ENCODE measurements around the gene CPNE2. TPM values are rescaled to one million over a fixed set of nuclear protein-coding genes. Genes with fewer than 3 reads are reported as not detected.

CPNE2 gene
- total and polyA plus RNA-seq, 2 of the 8 experiments (the other 6 are each of a cell fraction or from before 2014, with no cell fraction given) = 10.6 to 39.5 TPM

DNA sequence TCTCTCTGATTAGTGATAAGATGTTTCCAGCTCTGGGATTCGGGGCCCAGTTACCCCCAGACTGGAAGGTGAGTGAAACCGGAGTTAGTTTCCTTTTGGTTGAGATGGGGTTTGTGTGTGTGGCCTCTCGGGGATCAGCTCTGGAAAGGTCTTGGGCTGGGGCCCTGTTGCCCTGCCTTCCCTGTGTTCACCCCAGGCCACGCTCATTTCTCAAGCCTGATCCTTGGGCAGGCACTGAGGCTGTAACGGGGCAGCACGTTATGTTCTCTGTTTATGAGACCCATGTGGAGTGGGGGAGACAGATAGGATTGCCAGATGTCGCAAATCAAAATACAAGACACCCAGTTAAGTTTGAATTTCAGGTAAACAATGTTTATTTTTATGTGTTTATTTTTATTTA is 35.5 kb downstream of the CPNE2 start (continued):
- TF ChIP-seq POU5F1 (IDR thresholded peaks at IDR 0.05; ENCODE audit: low read depth, low read length) = no peak
- no peak for TF ChIP-seq CEBPB (IDR thresholded peaks at IDR 0.05; ENCODE audit: low read depth, low read length)
- no peak for TF ChIP-seq FOSL1 (IDR thresholded peaks at IDR 0.05; ENCODE audit: insufficient read depth, low read depth, low read length)
- no peak for TF ChIP-seq POLR2AphosphoS5 (IDR thresholded peaks at IDR 0.05; ENCODE audit: low read depth, low read length)
- no peak for TF ChIP-seq ZNF274 (IDR thresholded peaks at IDR 0.05; ENCODE audit: borderline replicate concordance, extremely low read depth, low read length)
- no peak for TF ChIP-seq CTBP2 (IDR thresholded peaks at IDR 0.05; ENCODE audit: borderline replicate concordance, insufficient read depth, insufficient read length, low read length)
- TF ChIP-seq TAF7 (optimal IDR thresholded peaks at IDR 0.05; ENCODE audit: borderline replicate concordance, low read depth, low read length) = no peak
